OCI-LY7 (cell line): ENCODE results near the gene PCYT2. TPM values are rescaled to one million over a fixed set of nuclear protein-coding genes. Genes with fewer than 3 reads are reported as not detected.

ENCODE experiments used
- BruUV-seq: library from RNA; stranded (reverse); fragments of 400-500 nt; replicated peaks from 2 replicates; lab custom pipeline; 2021; lab: Mats Ljungman, UMichigan
- CTCF ChIA-PET: fragments of 300-600 bp; sonication (Branson Sonifier 250); formaldehyde crosslinking; loops from one replicate; lab custom pipeline; 2022; ENCODE audit warnings: antibody characterized with exemption; ENCODE audit not compliant: unreplicated experiment; lab: Charles Lee
- POLR2A ChIA-PET: fragments of 300-600 bp; sonication (Branson Sonifier 250); formaldehyde crosslinking; loops from one replicate; lab custom pipeline; 2022; ENCODE audit warnings: antibody characterized with exemption; lab: Charles Lee
- DNase-seq: peaks from one replicate; pipeline ENCODE4 v3.0.0-alpha.2; 2015; ENCODE audit warnings: low spot score
- H2AFZ ChIP-seq: fragments of 200-600 bp; sonication (generic), shearing (Covaris generic); 2 replicates; pipeline ENCODE4 v1.6.1; 2014; ENCODE audit warnings: mild to moderate bottlenecking, antibody characterized with exemption, low read length, moderate library complexity
- H3K27ac ChIP-seq: fragments of 200-600 bp; sonication (generic); 2 replicates; pipeline ENCODE4 v1.5.1; 2014; ENCODE audit warnings: mixed run types, low read depth, mild to moderate bottlenecking, moderate library complexity, low read length, inconsistent platforms; ENCODE audit not compliant: poor library complexity, severe bottlenecking
- H3K36me3 ChIP-seq: fragments of 200-600 bp; sonication (generic); 2 replicates; pipeline ENCODE4 v1.6.1; 2014; ENCODE audit warnings: mild to moderate bottlenecking, antibody characterized with exemption, low read length, moderate library complexity, mixed read lengths; ENCODE audit not compliant: insufficient read depth
- H3K4me1 ChIP-seq: fragments of 200-600 bp; sonication (generic); 2 replicates; pipeline ENCODE4 v1.5.1; 2014; ENCODE audit warnings: mild to moderate bottlenecking, low read length; ENCODE audit not compliant: insufficient read depth, poor library complexity, severe bottlenecking
- H3K4me2 ChIP-seq: fragments of 200-600 bp; sonication (generic); 2 replicates; pipeline ENCODE4 v1.6.1; 2014; ENCODE audit warnings: mild to moderate bottlenecking, low read length
- H3K4me3 ChIP-seq: fragments of 200-600 bp; sonication (generic); 2 replicates; pipeline ENCODE4 v1.5.1; 2014; ENCODE audit warnings: mild to moderate bottlenecking, low read depth, low read length; ENCODE audit not compliant: poor library complexity, severe bottlenecking
- H3K79me2 ChIP-seq: fragments of 200-600 bp; sonication (generic); 2 replicates; pipeline ENCODE4 v1.6.1; 2016; ENCODE audit warnings: low read depth, mild to moderate bottlenecking, low read length, moderate library complexity, mixed read lengths; ENCODE audit not compliant: insufficient read depth
- H3K9me2 ChIP-seq: fragments of 200-600 bp; sonication (generic); 2 replicates; pipeline ENCODE4 v1.6.1; 2016; ENCODE audit warnings: mild to moderate bottlenecking, low read length, mixed read lengths; ENCODE audit not compliant: insufficient read depth
- H3K9me3 ChIP-seq: fragments of 200-600 bp; sonication (generic); 2 replicates; pipeline ENCODE4 v1.6.1; 2014; ENCODE audit warnings: mild to moderate bottlenecking, mixed run types, low read length, mixed read lengths
- H4K20me1 ChIP-seq: fragments of 200-600 bp; sonication (generic); 2 replicates; pipeline ENCODE4 v1.6.1; 2014; ENCODE audit warnings: mild to moderate bottlenecking, antibody characterized with exemption, low read length, moderate library complexity, mixed read lengths; ENCODE audit not compliant: insufficient read depth
- CTCF ChIP-seq: fragments of 200-600 bp; sonication (generic); conservative IDR thresholded peaks from 2 replicates; pipeline ENCODE4 v1.5.1; 2014; ENCODE audit warnings: mild to moderate bottlenecking, antibody characterized with exemption, low read length, moderate library complexity, mixed read lengths
- EZH2phosphoT487 ChIP-seq: fragments of 200-600 bp; sonication (generic); IDR thresholded peaks from 2 replicates; pipeline ENCODE4 v1.6.1; 2018; ENCODE audit warnings: low read depth, borderline replicate concordance, mild to moderate bottlenecking, mixed run types, antibody characterized with exemption, low read length, moderate library complexity, mixed read lengths
- intact Hi-C: fragments of 100-400 bp; cut with micrococcal nuclease; formaldehyde crosslinking; loops from one replicate; pipeline ENCODE4 v1.10.0; 2022; ENCODE audit not compliant: unreplicated experiment
- total RNA-seq, 2 experiments: library from RNA; depleted of rRNA in 1 of 2; stranded (reverse); fragments of >200 nt in 1 of 2; shearing (Covaris generic) in 1 of 2; gene quantifications; 2 replicates each; pipeline ENCODE4 v1.2.3, GENCODE V29; 2014 to 2022

Gene PCYT2
- total RNA-seq, 2 experiments from 2014 or later = 70.1 to 104 TPM

GRCh38 chr17:81885869-81886548, 25.2 kb downstream of the PCYT2 start:
- Histone ChIP-seq H3K4me2 (no peak overlapping the region), H3K79me2 (peaks cover 40% of the 10 kb centered on the region), H4K20me1 (peaks cover 22% of the 10 kb centered on the region), H3K9me3 (no peaks in the 10 kb centered on the region), H3K4me3 (no peak overlapping the region), H3K9me2 (no peaks in the 10 kb centered on the region), H3K36me3 (peaks cover 100% of the 10 kb centered on the region), H3K27ac (no peak overlapping the region), H3K4me1 (peaks cover 12% of the 10 kb centered on the region), H2AFZ (no peak overlapping the region)
- intact Hi-C loops = no loop called here
- DNase-seq = no peak
- CTCF ChIA-PET = no interaction called here
- no peak for TF ChIP-seq CTCF
- TF ChIP-seq EZH2phosphoT487 = no peak
- POLR2A ChIA-PET = interaction anchor here (1.2 to 1.3 kb wide), 2 partner anchors 8 to 13 kb away, joined by 3 to 4 read pairs; no protein-coding TSS in a partner anchor
- BruUV-seq = no TSS peak

GRCh38 chr17:81885454-81885853, 25.7 kb downstream of the PCYT2 start:
- no peak for DNase-seq
- Histone ChIP-seq H3K9me3 (no peaks in the 10 kb centered on the region), H3K27ac (no peak overlapping the region), H3K4me2 (no peak overlapping the region), H2AFZ (no peak overlapping the region), H3K4me3 (no peak overlapping the region), H3K4me1 (peaks cover 12% of the 10 kb centered on the region), H3K9me2 (no peaks in the 10 kb centered on the region), H3K36me3 (peaks cover 100% of the 10 kb centered on the region), H3K79me2 (peaks cover 35% of the 10 kb centered on the region), H4K20me1 (peaks cover 21% of the 10 kb centered on the region)
- ChIA-PET CTCF (no interaction called here), POLR2A (interaction anchor here (1.2 to 1.3 kb wide), 2 partner anchors 8 to 13 kb away, joined by 3 to 4 read pairs; no protein-coding TSS in a partner anchor)
- intact Hi-C loops = no loop called here
- TF ChIP-seq CTCF (no peak), EZH2phosphoT487 (no peak)
- BruUV-seq = no TSS peak

- intact Hi-C loops = no loop called here
- H3K9me2 ChIP-seq = no peaks in the 10 kb centered on the region
- no peak overlapping the region for H3K4me2 ChIP-seq
- H2AFZ ChIP-seq = no peak overlapping the region
- peaks cover 16% of the 10 kb centered on the region for H4K20me1 ChIP-seq
- no peak for DNase-seq
- no peak overlapping the region for H3K27ac ChIP-seq
- H3K9me3 ChIP-seq = no peaks in the 10 kb centered on the region
- TF ChIP-seq CTCF = no peak
- no peak for TF ChIP-seq EZH2phosphoT487
- peaks cover 100% of the 10 kb centered on the region for H3K36me3 ChIP-seq
- CTCF ChIA-PET = no interaction called here
- H3K4me1 ChIP-seq = peaks cover 7% of the 10 kb centered on the region
- POLR2A ChIA-PET = interaction anchor here (0.6 to 1.3 kb wide), 3 partner anchors 9 to 494 kb away, joined by 3 to 4 read pairs (median 3); no protein-coding TSS in a partner anchor
- peaks cover 30% of the 10 kb centered on the region for H3K79me2 ChIP-seq
- no peak overlapping the region for H3K4me3 ChIP-seq
- BruUV-seq = no TSS peak
Observed at GRCh38 chr17:81884968-81885367, 26.2 kb downstream of the PCYT2 start.
